Measurements from ENCODE around the gene CHST8.

- TF ChIP-seq, protein P1, sequence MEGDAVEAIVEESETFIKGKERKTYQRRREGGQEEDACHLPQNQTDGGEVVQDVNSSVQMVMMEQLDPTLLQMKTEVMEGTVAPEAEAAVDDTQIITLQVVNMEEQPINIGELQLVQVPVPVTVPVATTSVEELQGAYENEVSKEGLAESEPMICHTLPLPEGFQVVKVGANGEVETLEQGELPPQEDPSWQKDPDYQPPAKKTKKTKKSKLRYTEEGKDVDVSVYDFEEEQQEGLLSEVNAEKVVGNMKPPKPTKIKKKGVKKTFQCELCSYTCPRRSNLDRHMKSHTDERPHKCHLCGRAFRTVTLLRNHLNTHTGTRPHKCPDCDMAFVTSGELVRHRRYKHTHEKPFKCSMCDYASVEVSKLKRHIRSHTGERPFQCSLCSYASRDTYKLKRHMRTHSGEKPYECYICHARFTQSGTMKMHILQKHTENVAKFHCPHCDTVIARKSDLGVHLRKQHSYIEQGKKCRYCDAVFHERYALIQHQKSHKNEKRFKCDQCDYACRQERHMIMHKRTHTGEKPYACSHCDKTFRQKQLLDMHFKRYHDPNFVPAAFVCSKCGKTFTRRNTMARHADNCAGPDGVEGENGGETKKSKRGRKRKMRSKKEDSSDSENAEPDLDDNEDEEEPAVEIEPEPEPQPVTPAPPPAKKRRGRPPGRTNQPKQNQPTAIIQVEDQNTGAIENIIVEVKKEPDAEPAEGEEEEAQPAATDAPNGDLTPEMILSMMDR (IDR thresholded peaks at IDR 0.05; ENCODE audit: insufficient read depth, low read depth, low read length) = no peak
- TF ChIP-seq EZH2 (IDR thresholded peaks at IDR 0.05; ENCODE audit: insufficient read depth, low read length) = no peak
These were observed 200.1 kb downstream of the CHST8 start for GRCh38 chr19:33821871-33822270.
